ENCODE data around the gene FOXM1. TPM values are rescaled to one million over a fixed set of nuclear protein-coding genes. Genes with fewer than 3 reads are reported as not detected.

The FOXM1 gene
- total RNA-seq, 1 donor from 2014 or later, result 1.6 TPM

DNA sequence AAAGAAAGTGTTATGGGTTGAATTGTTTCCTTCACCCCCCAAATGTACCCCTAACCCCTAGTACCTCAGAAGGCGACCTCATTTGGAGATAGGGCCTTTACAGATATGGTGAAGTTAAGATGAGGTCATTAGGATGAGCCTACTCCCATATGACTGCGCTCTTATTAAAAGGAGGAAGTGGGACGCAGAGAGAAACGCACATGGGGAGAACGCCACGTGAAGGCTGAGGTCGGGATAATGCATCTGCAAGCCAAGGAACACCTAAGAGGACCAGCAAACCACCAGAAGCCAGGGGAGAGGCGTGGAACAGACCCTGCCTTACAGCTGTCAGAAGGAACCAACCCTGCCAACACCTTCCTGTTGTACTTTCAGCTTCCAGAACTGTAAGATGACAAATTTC lies 40.4 kb downstream of the FOXM1 start:
- no peak for DNase-seq (ENCODE audit: low read depth in 2 of 2)

- DNase-seq (ENCODE audit: low read depth in 2 of 2), result no peak
Measured at GRCh38 chr12:2835691-2836403, 41.1 kb downstream of the FOXM1 start.

DNA sequence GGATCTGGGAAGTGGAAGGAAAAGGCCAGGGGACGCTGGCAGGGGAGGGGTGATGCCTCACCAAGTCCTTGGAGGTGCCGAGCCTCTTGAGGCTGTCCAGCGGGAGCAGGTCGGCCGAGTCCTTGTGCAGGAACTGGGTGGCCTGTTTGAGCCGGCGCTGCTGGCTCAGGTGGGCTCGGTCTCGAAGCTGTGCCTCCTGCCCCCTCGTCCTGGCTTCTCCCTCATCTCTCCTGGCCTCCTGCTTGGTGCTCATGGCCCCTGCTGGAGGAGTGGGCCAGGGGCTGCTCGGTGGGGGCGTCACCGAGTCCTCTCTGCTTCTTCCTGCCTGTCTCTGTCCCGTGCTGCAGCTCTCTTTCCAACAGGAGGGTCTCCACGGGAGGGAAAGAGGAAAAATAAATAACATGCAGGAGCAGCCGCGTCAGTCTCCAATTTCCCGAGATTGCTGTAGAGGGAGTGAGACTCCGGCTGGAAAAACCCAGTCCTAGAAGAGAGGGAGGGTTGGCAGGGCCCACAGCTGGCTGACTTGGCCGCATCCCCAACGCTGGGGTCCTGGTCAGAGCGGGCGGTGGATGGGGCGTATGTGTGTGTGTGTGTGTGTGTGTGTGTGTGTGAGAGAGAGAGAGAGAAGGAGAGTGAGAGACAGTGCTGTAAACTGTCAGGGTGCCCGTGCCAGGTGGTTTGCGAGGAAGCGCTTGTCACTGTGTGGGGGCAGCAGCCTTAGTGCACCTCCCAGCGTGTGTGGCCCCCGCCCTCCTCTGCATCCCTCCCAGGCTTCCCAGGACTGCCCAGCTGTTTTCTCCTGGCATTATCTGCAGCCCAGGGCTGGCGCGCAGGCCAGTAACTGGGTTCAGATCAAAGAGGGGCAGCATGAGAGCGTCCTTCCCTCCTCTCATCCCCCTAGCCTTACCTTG lies 42.1 kb downstream of the FOXM1 start, which contains the start of gene NRIP2:
TSS of gene NRIP2 (minus strand) at position 455 of the 911 bp plus-strand sequence. CDS start at position 403, 52 bp downstream.
- peak; percentile 46 to 55 for DNase-seq (ENCODE audit: low read depth in 2 of 2)

DNA sequence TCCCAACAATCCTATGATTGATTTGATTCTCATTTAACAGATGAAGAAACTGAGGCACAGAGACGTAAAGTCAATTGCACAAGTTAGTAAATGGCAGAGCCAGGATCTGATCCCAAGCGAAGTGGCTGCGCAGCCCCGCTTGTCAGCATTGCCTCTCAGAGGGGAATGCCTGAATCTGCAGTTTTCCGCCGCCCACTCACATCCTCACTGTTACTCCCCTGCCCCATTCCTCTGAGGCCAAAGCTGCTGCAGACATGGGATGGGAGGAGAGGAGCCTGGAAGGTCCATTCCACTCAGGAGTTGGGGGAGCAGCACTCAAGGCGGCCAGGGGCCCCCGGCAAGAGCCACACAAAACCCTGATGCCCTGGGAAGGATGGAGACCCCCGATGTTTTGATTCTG lies 43.2 kb downstream of the FOXM1 start:
- no peak for DNase-seq (ENCODE audit: low read depth in 2 of 2)

GRCh38 chr12:2833327-2833726 lies 43.6 kb downstream of the FOXM1 start:
- no peak for DNase-seq (ENCODE audit: low read depth in 2 of 2)

- DNase-seq (ENCODE audit: low read depth in 2 of 2), result no peak
Measured at GRCh38 chr12:2832550-2833127, 44.3 kb downstream of the FOXM1 start.

DNA sequence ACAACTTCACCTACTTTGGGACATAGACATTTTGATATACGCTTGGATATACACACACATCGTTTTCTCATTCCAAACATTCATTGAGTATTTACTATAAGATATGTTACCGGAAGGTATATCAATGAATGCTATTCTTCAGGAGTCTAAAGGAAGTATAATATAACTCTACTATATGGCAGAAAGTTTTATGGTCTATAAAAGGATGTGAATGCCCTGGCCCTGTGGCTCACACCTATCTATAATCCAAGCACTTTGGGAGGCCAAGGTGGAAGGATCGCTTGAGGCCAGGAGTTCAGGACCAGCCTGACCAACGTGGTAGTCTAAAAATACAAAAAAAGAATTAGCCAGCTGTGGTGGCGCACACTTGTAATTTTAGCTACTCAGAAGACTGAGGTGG lies 47.7 kb downstream of the FOXM1 start:
- no peak for DNase-seq (ENCODE audit: low read depth in 2 of 2)

GRCh38 chr12:2826721-2827515 lies 50.1 kb downstream of the FOXM1 start:
- DNase-seq (ENCODE audit: low read depth in 2 of 2), result peak in 1 of 2 donors; percentile 57

GRCh38 chr12:2826036-2826435 lies 50.9 kb downstream of the FOXM1 start:
- no peak for DNase-seq (ENCODE audit: low read depth in 2 of 2)

DNA sequence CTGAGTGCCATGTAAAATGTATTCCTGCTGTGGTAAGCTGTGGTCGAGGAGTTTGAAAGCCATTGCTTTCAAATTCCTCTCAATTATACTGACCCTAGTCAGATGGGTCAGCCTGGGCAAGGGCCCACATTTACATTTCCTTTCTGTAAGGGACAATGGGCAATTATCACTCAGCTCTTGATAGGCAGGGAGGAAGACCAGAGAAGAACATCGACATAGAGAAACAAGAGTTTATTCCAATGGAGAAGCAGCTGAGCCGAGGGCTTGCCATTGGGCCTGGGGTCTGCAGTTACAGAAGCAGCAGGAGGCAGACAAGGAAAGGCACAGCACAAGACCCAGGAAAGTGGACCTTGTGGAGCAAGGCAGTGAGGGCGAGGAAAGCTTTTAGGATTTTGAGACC lies 51.8 kb downstream of the FOXM1 start:
- DNase-seq (ENCODE audit: low read depth in 2 of 2), result no peak

DNA sequence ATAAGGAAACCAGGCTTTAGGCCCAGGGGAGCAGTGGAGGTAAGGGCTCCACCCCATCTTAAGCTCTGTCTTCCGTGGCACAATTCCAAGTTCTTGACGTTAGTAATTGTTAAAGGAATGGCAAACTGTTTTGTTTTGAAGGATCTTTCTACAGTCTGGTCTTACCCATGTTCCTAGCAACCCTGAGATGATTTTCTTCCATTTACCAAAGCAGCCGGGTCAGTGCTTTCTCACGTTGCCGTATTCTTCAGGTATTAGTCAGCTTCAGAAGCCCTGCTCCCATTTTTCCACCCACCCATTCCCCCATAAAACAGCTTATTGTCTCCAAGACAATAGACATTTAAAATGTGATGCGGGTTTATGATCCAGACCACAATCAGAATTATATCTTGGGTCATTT lies 52.4 kb downstream of the FOXM1 start:
- no peak for DNase-seq (ENCODE audit: low read depth in 2 of 2)

DNA sequence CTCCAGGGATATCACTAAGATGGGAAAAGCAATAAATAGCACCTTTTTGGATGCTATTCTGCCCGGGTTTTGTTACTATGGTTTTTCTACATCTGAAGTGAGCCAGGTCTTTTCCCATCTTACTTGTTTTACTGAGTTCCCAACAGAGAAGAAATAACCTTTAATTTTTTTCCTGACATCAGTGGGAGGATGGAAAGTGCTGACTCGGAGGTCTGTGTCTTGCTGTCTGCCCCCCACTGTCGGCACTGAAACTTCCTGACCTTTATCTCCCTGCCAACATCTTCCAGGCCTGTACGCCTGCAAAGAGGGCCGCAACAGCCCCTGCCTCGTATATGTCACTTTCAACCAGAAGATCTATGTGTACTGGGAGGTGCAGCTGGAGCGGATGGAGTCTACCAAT lies 53.5 kb downstream of the FOXM1 start:
- DNase-seq (ENCODE audit: low read depth in 2 of 2), result no peak

GRCh38 chr12:2820432-2820831 lies 56.5 kb downstream of the FOXM1 start:
- no peak for DNase-seq (ENCODE audit: low read depth in 2 of 2)

DNA sequence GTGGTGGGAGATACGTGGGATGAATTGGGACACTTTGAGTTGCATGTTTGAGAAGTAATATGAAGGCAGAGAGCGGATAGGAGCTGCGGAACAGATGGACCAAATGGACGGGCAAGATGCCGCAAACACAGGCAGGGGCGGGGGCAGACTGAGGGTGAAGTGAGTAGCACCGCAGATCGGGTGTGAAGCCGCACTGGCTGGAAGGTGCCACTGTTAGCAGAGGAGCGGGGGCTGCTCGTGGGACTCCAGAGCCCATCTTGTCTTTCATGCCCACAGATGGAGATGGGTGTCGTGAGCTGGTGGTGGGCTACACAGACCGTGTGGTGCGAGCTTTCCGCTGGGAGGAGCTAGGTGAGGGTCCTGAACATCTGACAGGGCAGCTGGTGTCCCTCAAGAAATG lies 57.2 kb downstream of the FOXM1 start:
- DNase-seq (ENCODE audit: low read depth in 2 of 2), result no peak

DNA sequence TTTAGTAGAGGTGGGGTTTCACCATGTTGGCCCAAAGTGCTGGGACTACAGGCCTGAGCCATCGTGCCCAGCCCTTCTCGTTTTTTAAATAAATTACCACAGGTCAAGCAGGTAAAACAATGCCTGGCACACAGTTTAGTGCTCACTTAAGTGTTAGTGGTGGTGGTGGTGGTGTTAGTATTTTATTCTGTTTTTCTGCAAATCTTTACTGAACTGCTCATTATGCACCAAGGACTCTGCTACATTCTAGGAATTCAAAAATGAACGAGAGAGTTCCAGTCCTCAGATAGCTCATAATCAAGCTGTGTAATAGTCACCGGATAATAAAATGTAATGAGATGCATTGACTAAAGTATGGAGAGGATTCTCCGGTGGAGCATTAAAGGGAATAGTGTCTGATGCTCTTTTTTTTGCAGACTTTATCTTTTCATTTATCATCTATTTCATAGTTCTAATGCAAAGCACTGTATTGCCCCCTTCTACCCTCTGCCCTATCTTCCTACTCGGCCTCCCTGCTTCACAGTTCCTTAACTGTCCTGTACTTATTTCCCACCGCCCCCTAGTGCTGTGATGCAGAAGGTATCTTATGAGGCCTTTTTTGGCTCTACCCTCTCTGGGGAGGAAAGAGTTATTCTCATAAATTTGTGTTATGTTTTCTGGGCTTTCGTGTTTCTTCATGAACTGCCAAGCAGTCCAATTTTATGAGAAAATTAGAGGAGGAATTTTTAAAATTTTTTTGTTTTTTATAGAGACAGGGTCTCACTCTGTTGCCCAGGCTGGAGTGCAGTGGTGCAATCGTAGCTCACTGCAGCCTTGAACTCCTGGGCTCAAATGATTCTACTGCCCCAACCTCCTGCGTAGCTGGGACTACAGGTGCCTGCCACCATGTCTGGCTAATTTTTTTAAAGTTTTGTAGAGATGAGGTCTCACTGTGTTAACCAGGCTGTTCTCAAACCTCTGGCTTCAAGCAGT lies 63.5 kb downstream of the FOXM1 start:
- peak; percentile 65 to 84 for DNase-seq (ENCODE audit: low read depth in 2 of 2)

DNA sequence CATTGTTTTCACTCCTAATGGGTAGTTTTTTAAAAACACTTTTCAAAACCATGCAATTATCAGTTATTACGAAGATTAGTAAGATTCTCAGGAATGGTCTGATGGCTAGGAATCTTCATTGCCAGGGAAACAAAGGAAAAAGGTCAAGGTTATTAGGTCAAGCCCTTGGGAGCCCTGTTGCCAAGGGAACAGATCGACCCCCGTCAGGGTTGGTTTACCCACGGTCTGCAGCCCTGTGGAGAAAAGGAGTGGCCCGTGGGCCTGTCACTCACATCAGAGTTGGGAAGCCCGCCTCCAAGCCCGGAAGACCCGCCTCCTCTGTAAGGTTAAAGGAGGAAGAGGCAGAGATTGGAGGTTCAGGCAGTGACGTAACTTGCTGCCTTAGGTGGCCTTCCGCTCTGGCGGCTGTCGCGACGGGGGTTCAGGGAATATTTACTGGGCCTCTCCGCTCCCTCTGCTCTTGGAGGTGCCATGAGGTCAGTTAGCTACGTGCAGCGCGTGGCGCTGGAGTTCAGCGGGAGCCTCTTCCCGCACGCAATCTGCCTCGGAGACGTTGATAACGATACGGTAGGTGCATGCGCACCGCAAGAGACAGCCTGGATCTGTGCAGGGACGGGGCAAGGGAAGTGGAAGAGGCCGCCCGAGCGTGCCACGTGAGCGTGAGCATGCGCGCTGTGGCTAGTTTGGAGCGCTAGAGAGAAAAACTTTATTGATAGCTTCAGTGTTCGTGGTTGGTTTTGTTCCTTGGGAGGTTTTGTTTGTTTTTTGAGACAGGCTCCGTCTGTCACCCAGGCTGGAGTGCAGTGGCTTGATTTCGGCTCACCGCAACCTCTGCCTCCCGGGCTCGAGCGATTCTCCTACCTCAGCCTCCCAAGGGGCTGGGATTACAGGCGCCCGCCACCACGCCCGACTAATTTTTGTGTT lies 64.4 kb downstream of the FOXM1 start, which contains the start of gene ITFG2:
TSS of gene ITFG2 (plus strand) at position 379 of the 924 bp plus-strand sequence. CDS start at position 472, 93 bp downstream.
- peak; percentile 99 for DNase-seq (ENCODE audit: low read depth in 2 of 2)

GRCh38 chr12:2811801-2812200 lies 65.2 kb downstream of the FOXM1 start:
- DNase-seq (ENCODE audit: low read depth in 2 of 2), result no peak
